Activated CD4-positive, CD25-positive, alpha-beta regulatory T cell treated with anti-CD3 and anti-CD28 coated beads, Interleukin-2, amount 50 U/mL, for 16 hours (primary cell): Measurements from ENCODE around the gene URGCP.
"Not testable (repeated sequence)": the region's sequence is repeated elsewhere in the genome, so short reads cannot be mapped to it uniquely, and the experiment has no call there.

Source experiments
- DNase-seq: peaks from one replicate; pipeline ENCODE4 v3.0.0-alpha.2; 2020; ENCODE audit warnings: low read depth, low spot score

URGCP gene

GRCh38 chr7:43914795-43915194 is 8.4 kb upstream of the URGCP start:
- no peak for DNase-seq

- no peak for DNase-seq
These were observed 453 bp downstream of the URGCP start for GRCh38 chr7:43905956-43906330.

- no peak for DNase-seq
These were observed 1.0 kb downstream of the URGCP start for GRCh38 chr7:43905209-43905946.

- DNase-seq = no peak
These were observed 1.7 kb downstream of the URGCP start for GRCh38 chr7:43904533-43905208.

GRCh38 chr7:43902542-43903054 is 3.8 kb downstream of the URGCP start:
- no peak for DNase-seq

- not testable (repeated sequence) for DNase-seq
These were observed 7.8 kb downstream of the URGCP start for GRCh38 chr7:43898571-43898970.

GRCh38 chr7:43895847-43896415 is 10.5 kb downstream of the URGCP start:
- no peak for DNase-seq

GRCh38 chr7:43891069-43891955 is 15.1 kb downstream of the URGCP start:
- DNase-seq = no peak

- no peak for DNase-seq
These were observed 15.9 kb downstream of the URGCP start for GRCh38 chr7:43890468-43890867.

- no peak for DNase-seq
These were observed 17.1 kb downstream of the URGCP start for GRCh38 chr7:43888993-43889945.

GRCh38 chr7:43884617-43885016 is 21.8 kb downstream of the URGCP start:
- no peak for DNase-seq

- no peak for DNase-seq
These were observed 22.2 kb downstream of the URGCP start for GRCh38 chr7:43884209-43884608.

- DNase-seq = no peak
These were observed 25.8 kb downstream of the URGCP start for GRCh38 chr7:43880596-43880995.

- no peak for DNase-seq
These were observed 26.9 kb downstream of the URGCP start for GRCh38 chr7:43879477-43879876.

GRCh38 chr7:43878867-43879266 is 27.5 kb downstream of the URGCP start:
- DNase-seq = no peak

- no peak for DNase-seq
These were observed 28.2 kb downstream of the URGCP start for GRCh38 chr7:43877968-43878864.

- DNase-seq = no peak
These were observed 29.2 kb downstream of the URGCP start for GRCh38 chr7:43876976-43877745.

GRCh38 chr7:43876241-43876640 is 30.2 kb downstream of the URGCP start:
- no peak for DNase-seq

- no peak for DNase-seq
These were observed 33.1 kb downstream of the URGCP start for GRCh38 chr7:43873300-43873699.
